Measurements from ENCODE around the gene TDP2. TPM values are rescaled to one million over a fixed set of nuclear protein-coding genes. Genes with fewer than 3 reads are reported as not detected.

TDP2 gene
- polyA plus RNA-seq, 1 donor from 2014 or later: 49.0 TPM

DNA sequence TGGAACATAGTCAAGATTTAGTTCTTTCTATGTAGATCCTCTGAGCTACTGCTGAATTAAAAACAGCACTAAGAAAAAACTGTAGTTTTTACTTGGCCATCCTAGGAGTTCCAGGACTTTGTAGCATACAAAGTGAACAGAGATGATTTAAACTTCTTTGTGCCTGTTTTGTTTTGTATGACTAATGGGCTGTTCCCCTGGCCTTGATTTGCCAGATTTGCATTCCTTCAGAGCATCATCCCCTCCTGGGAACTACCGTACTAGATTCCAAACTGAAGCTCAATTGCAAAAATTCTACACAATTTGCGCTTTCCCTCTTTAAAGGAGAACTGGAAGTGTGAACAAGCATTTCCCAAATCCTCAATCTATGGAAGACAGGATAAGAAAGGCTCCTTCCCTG, 23.3 kb upstream of the TDP2 start:
- H3K9me2 ChIP-seq (ENCODE audit: insufficient read depth, low read length): no peaks in the 10 kb centered on the region

DNA sequence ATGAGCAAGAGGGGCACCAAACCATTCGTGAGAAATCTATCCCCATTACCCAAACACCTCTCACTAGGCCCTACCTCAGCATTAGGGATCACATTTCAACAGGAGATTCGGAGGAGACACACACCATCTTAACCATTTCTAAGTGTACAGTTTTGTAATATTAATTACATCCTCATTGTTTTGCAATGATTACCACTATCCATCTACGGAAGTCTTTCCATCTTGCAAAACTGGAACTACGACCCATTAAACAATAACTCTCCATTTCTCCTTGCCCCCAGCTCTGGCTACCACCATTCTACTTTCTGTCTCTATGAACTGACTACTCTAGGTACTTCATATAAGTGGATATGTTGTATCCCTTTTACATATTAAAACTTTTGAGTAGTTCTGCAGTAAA, 20.2 kb upstream of the TDP2 start:
- Histone ChIP-seq H3K4me2 (ENCODE audit: low read length) (no peak overlapping the region), H3K9me2 (ENCODE audit: insufficient read depth, low read length) (no peaks in the 10 kb centered on the region), H3K79me2 (replicated peaks; ENCODE audit: insufficient read depth, low read length) (no peaks in the 10 kb centered on the region), H3F3A (ENCODE audit: insufficient read depth, low read length, poor library complexity, severe bottlenecking) (no peaks in the 10 kb centered on the region), H3K36me3 (ENCODE audit: insufficient read depth, low read length) (no peaks in the 10 kb centered on the region), H3K9ac (ENCODE audit: low read length) (no peak overlapping the region), H4K20me1 (ENCODE audit: insufficient read depth) (no peaks in the 10 kb centered on the region), H3K9me3 (ENCODE audit: low read length) (no peaks in the 10 kb centered on the region), H3K27ac (ENCODE audit: low read length) (no peak overlapping the region), H2AFZ (ENCODE audit: low read depth, low read length) (no peak overlapping the region), H3K4me3 (ENCODE audit: low read length) (no peak overlapping the region), H3K27me3 (ENCODE audit: insufficient read depth, low read depth, low read length) (no peaks in the 10 kb centered on the region)
- TF ChIP-seq, protein P1, sequence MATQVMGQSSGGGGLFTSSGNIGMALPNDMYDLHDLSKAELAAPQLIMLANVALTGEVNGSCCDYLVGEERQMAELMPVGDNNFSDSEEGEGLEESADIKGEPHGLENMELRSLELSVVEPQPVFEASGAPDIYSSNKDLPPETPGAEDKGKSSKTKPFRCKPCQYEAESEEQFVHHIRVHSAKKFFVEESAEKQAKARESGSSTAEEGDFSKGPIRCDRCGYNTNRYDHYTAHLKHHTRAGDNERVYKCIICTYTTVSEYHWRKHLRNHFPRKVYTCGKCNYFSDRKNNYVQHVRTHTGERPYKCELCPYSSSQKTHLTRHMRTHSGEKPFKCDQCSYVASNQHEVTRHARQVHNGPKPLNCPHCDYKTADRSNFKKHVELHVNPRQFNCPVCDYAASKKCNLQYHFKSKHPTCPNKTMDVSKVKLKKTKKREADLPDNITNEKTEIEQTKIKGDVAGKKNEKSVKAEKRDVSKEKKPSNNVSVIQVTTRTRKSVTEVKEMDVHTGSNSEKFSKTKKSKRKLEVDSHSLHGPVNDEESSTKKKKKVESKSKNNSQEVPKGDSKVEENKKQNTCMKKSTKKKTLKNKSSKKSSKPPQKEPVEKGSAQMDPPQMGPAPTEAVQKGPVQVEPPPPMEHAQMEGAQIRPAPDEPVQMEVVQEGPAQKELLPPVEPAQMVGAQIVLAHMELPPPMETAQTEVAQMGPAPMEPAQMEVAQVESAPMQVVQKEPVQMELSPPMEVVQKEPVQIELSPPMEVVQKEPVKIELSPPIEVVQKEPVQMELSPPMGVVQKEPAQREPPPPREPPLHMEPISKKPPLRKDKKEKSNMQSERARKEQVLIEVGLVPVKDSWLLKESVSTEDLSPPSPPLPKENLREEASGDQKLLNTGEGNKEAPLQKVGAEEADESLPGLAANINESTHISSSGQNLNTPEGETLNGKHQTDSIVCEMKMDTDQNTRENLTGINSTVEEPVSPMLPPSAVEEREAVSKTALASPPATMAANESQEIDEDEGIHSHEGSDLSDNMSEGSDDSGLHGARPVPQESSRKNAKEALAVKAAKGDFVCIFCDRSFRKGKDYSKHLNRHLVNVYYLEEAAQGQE (IDR thresholded peaks at IDR 0.05; ENCODE audit: borderline replicate concordance): no peak
- no peak for TF ChIP-seq RAD21 (conservative IDR thresholded peaks at IDR 0.05)
- TF ChIP-seq POLR2AphosphoS5 (IDR thresholded peaks at IDR 0.05): no peak
- no peak for TF ChIP-seq SMC3 (conservative IDR thresholded peaks at IDR 0.05; ENCODE audit: poor library complexity)
- TF ChIP-seq TAF1 (IDR thresholded peaks at IDR 0.05; ENCODE audit: low read depth): no peak
- TF ChIP-seq, protein P2, sequence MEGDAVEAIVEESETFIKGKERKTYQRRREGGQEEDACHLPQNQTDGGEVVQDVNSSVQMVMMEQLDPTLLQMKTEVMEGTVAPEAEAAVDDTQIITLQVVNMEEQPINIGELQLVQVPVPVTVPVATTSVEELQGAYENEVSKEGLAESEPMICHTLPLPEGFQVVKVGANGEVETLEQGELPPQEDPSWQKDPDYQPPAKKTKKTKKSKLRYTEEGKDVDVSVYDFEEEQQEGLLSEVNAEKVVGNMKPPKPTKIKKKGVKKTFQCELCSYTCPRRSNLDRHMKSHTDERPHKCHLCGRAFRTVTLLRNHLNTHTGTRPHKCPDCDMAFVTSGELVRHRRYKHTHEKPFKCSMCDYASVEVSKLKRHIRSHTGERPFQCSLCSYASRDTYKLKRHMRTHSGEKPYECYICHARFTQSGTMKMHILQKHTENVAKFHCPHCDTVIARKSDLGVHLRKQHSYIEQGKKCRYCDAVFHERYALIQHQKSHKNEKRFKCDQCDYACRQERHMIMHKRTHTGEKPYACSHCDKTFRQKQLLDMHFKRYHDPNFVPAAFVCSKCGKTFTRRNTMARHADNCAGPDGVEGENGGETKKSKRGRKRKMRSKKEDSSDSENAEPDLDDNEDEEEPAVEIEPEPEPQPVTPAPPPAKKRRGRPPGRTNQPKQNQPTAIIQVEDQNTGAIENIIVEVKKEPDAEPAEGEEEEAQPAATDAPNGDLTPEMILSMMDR (IDR thresholded peaks at IDR 0.05; ENCODE audit: poor library complexity, severe bottlenecking): no peak
- no peak for TF ChIP-seq EZH2 (IDR thresholded peaks at IDR 0.05; ENCODE audit: borderline replicate concordance, insufficient read depth, low read length, poor library complexity, severe bottlenecking)
- no peak for TF ChIP-seq MXI1 (conservative IDR thresholded peaks at IDR 0.05; ENCODE audit: poor library complexity, severe bottlenecking)
- TF ChIP-seq EP300 (conservative IDR thresholded peaks at IDR 0.05; ENCODE audit: poor library complexity, severe bottlenecking): no peak

More for the DNA sequence above, 23.3 kb upstream of the TDP2 start:
- no peaks in the 10 kb centered on the region for H3K27me3 ChIP-seq (ENCODE audit: insufficient read depth, low read depth, low read length)
- no peaks in the 10 kb centered on the region for H3F3A ChIP-seq (ENCODE audit: insufficient read depth, low read length, poor library complexity, severe bottlenecking)
- H2AFZ ChIP-seq (ENCODE audit: low read depth, low read length): no peak overlapping the region
- H3K27ac ChIP-seq (ENCODE audit: low read length): no peak overlapping the region
- H3K9ac ChIP-seq (ENCODE audit: low read length): no peak overlapping the region
- H3K36me3 ChIP-seq (ENCODE audit: insufficient read depth, low read length): no peaks in the 10 kb centered on the region
- no peak for TF ChIP-seq TAF1 (IDR thresholded peaks at IDR 0.05; ENCODE audit: low read depth)
- TF ChIP-seq MXI1 (conservative IDR thresholded peaks at IDR 0.05; ENCODE audit: poor library complexity, severe bottlenecking): no peak
- no peak for TF ChIP-seq EP300 (conservative IDR thresholded peaks at IDR 0.05; ENCODE audit: poor library complexity, severe bottlenecking)
- TF ChIP-seq SMC3 (conservative IDR thresholded peaks at IDR 0.05; ENCODE audit: poor library complexity): no peak
- no peak for TF ChIP-seq RAD21 (conservative IDR thresholded peaks at IDR 0.05)
- TF ChIP-seq POLR2AphosphoS5 (IDR thresholded peaks at IDR 0.05): no peak
- TF ChIP-seq, protein P2 (IDR thresholded peaks at IDR 0.05; ENCODE audit: poor library complexity, severe bottlenecking): no peak
- TF ChIP-seq EZH2 (IDR thresholded peaks at IDR 0.05; ENCODE audit: borderline replicate concordance, insufficient read depth, low read length, poor library complexity, severe bottlenecking): no peak
- H3K4me3 ChIP-seq (ENCODE audit: low read length): no peak overlapping the region
- H4K20me1 ChIP-seq (ENCODE audit: insufficient read depth): no peaks in the 10 kb centered on the region
- H3K9me3 ChIP-seq (ENCODE audit: low read length): no peaks in the 10 kb centered on the region
- no peaks in the 10 kb centered on the region for H3K79me2 ChIP-seq (replicated peaks; ENCODE audit: insufficient read depth, low read length)
- no peak overlapping the region for H3K4me2 ChIP-seq (ENCODE audit: low read length)

Data from neural cell (in vitro differentiated cells).